ENCODE data around the gene JAZF1.

Gene JAZF1

GRCh38 chr7:28069388-28069787 lies 111.2 kb downstream of the JAZF1 start:
- no peak for TF ChIP-seq CTCF (IDR thresholded peaks at IDR 0.05; ENCODE audit: control insufficient read depth, extremely low read depth, insufficient read depth)
- DNase-seq (ENCODE audit: low read depth), result no peak
- H3K4me3 ChIP-seq (ENCODE audit: low read depth, low read length), result no peak overlapping the region

- no peak overlapping the region for H3K4me3 ChIP-seq (ENCODE audit: low read depth, low read length)
- no peak for DNase-seq (ENCODE audit: low read depth)
- TF ChIP-seq CTCF (IDR thresholded peaks at IDR 0.05; ENCODE audit: control insufficient read depth, extremely low read depth, insufficient read depth), result no peak
These were observed 111.8 kb downstream of the JAZF1 start for GRCh38 chr7:28068811-28069216.

- no peak for TF ChIP-seq CTCF (IDR thresholded peaks at IDR 0.05; ENCODE audit: control insufficient read depth, extremely low read depth, insufficient read depth)
- DNase-seq (ENCODE audit: low read depth), result no peak
- H3K4me3 ChIP-seq (ENCODE audit: low read depth, low read length), result no peak overlapping the region
These were observed 113.4 kb downstream of the JAZF1 start for GRCh38 chr7:28067171-28067570.

- no peak overlapping the region for H3K4me3 ChIP-seq (ENCODE audit: low read depth, low read length)
- no peak for TF ChIP-seq CTCF (IDR thresholded peaks at IDR 0.05; ENCODE audit: control insufficient read depth, extremely low read depth, insufficient read depth)
- DNase-seq (ENCODE audit: low read depth), result no peak
These were observed 114.8 kb downstream of the JAZF1 start for GRCh38 chr7:28065721-28066285.

- H3K4me3 ChIP-seq (ENCODE audit: low read depth, low read length), result no peak overlapping the region
- no peak for DNase-seq (ENCODE audit: low read depth)
- TF ChIP-seq CTCF (IDR thresholded peaks at IDR 0.05; ENCODE audit: control insufficient read depth, extremely low read depth, insufficient read depth), result no peak
These were observed 115.3 kb downstream of the JAZF1 start for GRCh38 chr7:28065308-28065707.

GRCh38 chr7:28064437-28064836 lies 116.2 kb downstream of the JAZF1 start:
- no peak overlapping the region for H3K4me3 ChIP-seq (ENCODE audit: low read depth, low read length)
- no peak for DNase-seq (ENCODE audit: low read depth)
- no peak for TF ChIP-seq CTCF (IDR thresholded peaks at IDR 0.05; ENCODE audit: control insufficient read depth, extremely low read depth, insufficient read depth)

All from LNCaP clone FGC (cell line).